Breast epithelium (tissue), 3 donors: Measurements from ENCODE around the gene FOXL1.
"Not testable (repeated sequence)": the region's sequence is repeated elsewhere in the genome, so short reads cannot be mapped to it uniquely, and the experiment has no call there.

Experiments used
- CTCF ChIP-seq, 3 donors: fragments of 450-650 bp; IDR thresholded peaks; one replicate each; pipeline ENCODE4 v1.5.1; 2016 to 2017; ENCODE audit warnings: antibody characterized with exemption in 3 of 3, mild to moderate bottlenecking in 3 of 3, moderate library complexity in 3 of 3
- POLR2A ChIP-seq: fragments of 450-650 bp; IDR thresholded peaks from one replicate; pipeline ENCODE4 v1.6.1; 2016; ENCODE audit warnings: antibody characterized with exemption, mild to moderate bottlenecking, moderate library complexity

- TF ChIP-seq CTCF (IDR thresholded peaks at IDR 0.05); POLR2A: not testable (repeated sequence)
Observed at GRCh38 chr16:86587955-86588354, 9.6 kb downstream of the FOXL1 start.
